Spleen (tissue), 11 donors: Measurements from ENCODE around the gene ARF1. TPM values are rescaled to one million over a fixed set of nuclear protein-coding genes. Genes with fewer than 3 reads are reported as not detected.
A peak's percentile ranks its signal among the peaks of the same experiment; 100 is the strongest.

Source experiments
- DNase-seq: peaks from one replicate; pipeline ENCODE4 v3.0.0-alpha.2; 2020
- H3K27ac ChIP-seq, 8 donors: fragments of 200-600 bp; sonication (generic) in 7 of 8; 1 replicate in 4 of 8; 2 replicates in 4 of 8; pipeline versions ENCODE4 v1.5.0 to v1.8.0; 2016 to 2021; ENCODE audit warnings: inconsistent platforms in 4 of 8, mild to moderate bottlenecking in 4 of 8, moderate library complexity in 1 of 8
- H3K27me3 ChIP-seq, 7 donors: fragments of 200-600 bp; sonication (generic) in 6 of 7; replicated peaks in 1 of 7; 1 replicate in 4 of 7; 2 replicates in 3 of 7; pipeline versions ENCODE4 v1.5.0 to v1.8.0; 2016 to 2021; ENCODE audit warnings: inconsistent platforms in 3 of 7, mild to moderate bottlenecking in 1 of 7
- H3K36me3 ChIP-seq, 6 donors: fragments of 200-600 bp; sonication (generic) in 5 of 6; 1 replicate in 4 of 6; 2 replicates in 2 of 6; pipeline versions ENCODE4 v1.5.0 to v1.8.0; 2016 to 2021; ENCODE audit warnings: inconsistent platforms in 2 of 6
- H3K4me1 ChIP-seq, 6 donors: fragments of 200-600 bp; sonication (generic) in 5 of 6; 1 replicate in 3 of 6; 2 replicates in 3 of 6; pipeline versions ENCODE4 v1.5.0 to v1.8.0; 2016 to 2021; ENCODE audit warnings: inconsistent platforms in 3 of 6
- H3K4me3 ChIP-seq, 8 donors: fragments of 200-600 bp; sonication (generic) in 7 of 8; 1 replicate in 4 of 8; 2 replicates in 4 of 8; pipeline versions ENCODE4 v1.5.0 to v1.8.0; 2016 to 2021; ENCODE audit warnings: inconsistent platforms in 4 of 8, mild to moderate bottlenecking in 4 of 8, moderate library complexity in 2 of 8
- H3K9me3 ChIP-seq, 8 donors: fragments of 200-600 bp; sonication (generic) in 7 of 8; 1 replicate in 4 of 8; 2 replicates in 4 of 8; pipeline versions ENCODE4 v1.5.0 to v1.8.0; 2016 to 2021; ENCODE audit warnings: inconsistent platforms in 4 of 8
- POLR2A ChIP-seq, 3 donors: fragments of 450-650 bp; IDR thresholded peaks; one replicate each; pipeline ENCODE4 v1.5.1; 2017; ENCODE audit warnings: antibody characterized with exemption in 3 of 3, mild to moderate bottlenecking in 1 of 3
- POLR2AphosphoS5 ChIP-seq, 3 donors: sonication (generic); formaldehyde crosslinking; IDR thresholded peaks; one replicate each; pipeline ENCODE4 v1.5.1; 2017; ENCODE audit warnings: antibody characterized with exemption in 3 of 3
- WGBS, 5 donors: extraction: QIAGEN DNeasy Blood & Tissue Kit in 3 of 5; methylation state at CpG; one replicate each; pipeline versions ENCODE4 v1.1.5 to v1.1.7; 2013 to 2018; 5-methylcytosine and 5-hydroxymethylcytosine counted together
- intact Hi-C: fragments of 100-400 bp; cut with DNase I; formaldehyde crosslinking; loops from one replicate; pipeline ENCODE4 v1.15.0; 2023; ENCODE audit warnings: low total_unique reads
- polyA plus RNA-seq, 3 donors: library from polyadenylated mRNA; stranded (reverse); fragments of 200-250 nt; gene quantifications; one replicate each; pipeline ENCODE4 v1.2.1, GENCODE V29; 2013
- total RNA-seq, 7 donors: library from RNA; depleted of rRNA in 3 of 7; stranded (reverse); fragments of >200 nt in 3 of 7; fragmentation: NEBNext Ultra II Directional in 4 of 7; extraction: Animal tissue kit (Norgen Biotek cat#: 25700) in 4 of 7; gene quantifications; one replicate each; pipeline versions ENCODE4 v1.1.0 to v1.2.1, GENCODE V29; 2016 to 2021
- TF ChIP-seq, protein P1 (sequence below), 11 experiments: fragments of 200-600 bp in 7 of 11; fragments of 450-650 bp in 4 of 11; sonication (generic) in 4 of 11; IDR thresholded peaks in 8 of 11; conservative IDR thresholded peaks in 3 of 11; 1 replicate in 7 of 11; 2 replicates in 4 of 11; pipeline versions ENCODE4 v1.4.0 to v1.8.0; 2016 to 2021; ENCODE audit warnings: antibody characterized with exemption in 11 of 11, inconsistent platforms in 4 of 11, mild to moderate bottlenecking in 1 of 11
- donor health status: healthy with polysubstance abuse.
- donor health status: DM: no; HTN: no; CAD: no; lungs with moderate emphysema.
- donor health status: DM: no; HTN: no; CAD: no.
- donor health status: Bipolar disorder and iron deficiency.
- donor health status: healthy.
- donor health status: DM: no; HTN: no; CAD: no.
- donor health status: DM: yes; HTN: yes; CAD: no.

Gene ARF1
- total and polyA plus RNA-seq, 10 donors = 150 to 387 (median 324) TPM

DNA sequence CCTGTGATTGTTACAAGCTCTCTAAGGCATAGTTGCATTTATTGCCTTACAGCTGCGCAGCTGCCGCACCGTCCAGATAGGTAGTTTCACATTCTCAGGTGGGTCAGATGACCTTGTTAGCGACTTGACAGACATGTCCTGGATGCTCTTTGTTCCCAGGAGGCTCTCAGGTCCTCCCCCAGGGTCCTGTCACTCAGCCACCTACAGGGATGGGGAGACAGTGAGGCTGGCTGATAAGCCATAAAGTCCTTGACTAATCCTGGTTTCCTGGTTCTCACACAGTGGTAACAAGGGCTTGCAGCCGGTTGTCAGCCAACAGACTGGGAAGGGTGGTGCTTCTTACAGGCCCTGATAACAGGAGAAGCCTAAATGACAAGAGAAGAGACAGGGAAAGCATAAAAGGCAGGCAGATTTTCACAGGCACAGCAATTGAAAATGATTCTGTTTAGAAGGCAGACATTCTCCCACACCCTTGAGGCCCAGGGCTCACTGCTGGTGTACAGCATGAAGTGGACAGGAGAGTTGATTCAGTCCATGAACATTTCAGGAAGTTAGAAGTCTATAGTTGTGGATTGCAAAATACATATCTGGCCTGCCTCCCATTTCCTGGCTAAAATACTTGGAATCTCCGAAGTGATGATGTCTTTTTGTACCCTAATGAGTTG lies 2.9 kb downstream of the ARF1 start:
- no peaks in the 10 kb centered on the region for H3K27me3 ChIP-seq
- intact Hi-C loops = no loop called here
- peak overlapping the region in 7 of 8 donors; percentile 61 to 100 (median 99) for H3K27ac ChIP-seq
- 40 to 68% (median 52%) methylated on average over 6 of the region's 6 CpGs for WGBS, 5 donors
- peak; percentile 66 for DNase-seq
- TF ChIP-seq POLR2AphosphoS5 (IDR thresholded peaks at IDR 0.05) (peak in 2 of 3 donors; percentile 19 to 44), POLR2A (IDR thresholded peaks at IDR 0.05) (peak in 1 of 3 donors; percentile 5)
- TF ChIP-seq, protein P1, sequence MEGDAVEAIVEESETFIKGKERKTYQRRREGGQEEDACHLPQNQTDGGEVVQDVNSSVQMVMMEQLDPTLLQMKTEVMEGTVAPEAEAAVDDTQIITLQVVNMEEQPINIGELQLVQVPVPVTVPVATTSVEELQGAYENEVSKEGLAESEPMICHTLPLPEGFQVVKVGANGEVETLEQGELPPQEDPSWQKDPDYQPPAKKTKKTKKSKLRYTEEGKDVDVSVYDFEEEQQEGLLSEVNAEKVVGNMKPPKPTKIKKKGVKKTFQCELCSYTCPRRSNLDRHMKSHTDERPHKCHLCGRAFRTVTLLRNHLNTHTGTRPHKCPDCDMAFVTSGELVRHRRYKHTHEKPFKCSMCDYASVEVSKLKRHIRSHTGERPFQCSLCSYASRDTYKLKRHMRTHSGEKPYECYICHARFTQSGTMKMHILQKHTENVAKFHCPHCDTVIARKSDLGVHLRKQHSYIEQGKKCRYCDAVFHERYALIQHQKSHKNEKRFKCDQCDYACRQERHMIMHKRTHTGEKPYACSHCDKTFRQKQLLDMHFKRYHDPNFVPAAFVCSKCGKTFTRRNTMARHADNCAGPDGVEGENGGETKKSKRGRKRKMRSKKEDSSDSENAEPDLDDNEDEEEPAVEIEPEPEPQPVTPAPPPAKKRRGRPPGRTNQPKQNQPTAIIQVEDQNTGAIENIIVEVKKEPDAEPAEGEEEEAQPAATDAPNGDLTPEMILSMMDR (IDR thresholded peaks at IDR 0.05 in 8 of 11, conservative IDR thresholded peaks at IDR 0.05 in 3 of 11) = no peak
- no peaks in the 10 kb centered on the region for H3K9me3 ChIP-seq
- peaks cover 0 to 35% (median 4%) of the 10 kb centered on the region in 6 donors for H3K36me3 ChIP-seq
- H3K4me1 ChIP-seq = peaks cover 71 to 89% (median 85%) of the 10 kb centered on the region in 6 donors
- peak overlapping the region in 6 of 8 donors; percentile 85 to 95 (median 90) for H3K4me3 ChIP-seq

DNA sequence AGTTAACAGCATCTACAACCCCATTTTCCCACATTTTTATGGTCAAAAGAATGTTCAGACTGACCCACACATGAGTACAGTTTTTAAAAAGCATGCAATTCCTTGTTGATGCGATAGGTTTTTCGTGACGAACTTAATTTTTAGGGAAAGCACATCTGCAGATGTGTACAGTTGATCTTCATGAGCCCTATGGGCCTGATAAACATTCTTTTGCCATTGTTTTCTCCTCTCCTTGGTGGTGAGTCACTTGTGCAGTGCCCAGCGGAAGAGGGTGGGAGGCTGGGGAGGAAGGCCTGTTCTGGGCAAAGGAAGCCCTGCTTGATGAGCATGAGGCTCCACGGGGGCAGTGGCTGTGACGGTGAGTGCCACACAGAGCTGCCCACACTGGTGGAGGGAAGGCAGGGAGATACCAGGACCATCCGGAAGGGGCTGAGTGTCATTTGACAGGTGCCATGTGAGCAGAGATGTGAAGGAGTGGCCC lies 5.3 kb downstream of the ARF1 start:
- Histone ChIP-seq H3K4me1 (peaks cover 83 to 96% (median 95%) of the 10 kb centered on the region in 6 donors), H3K9me3 (no peaks in the 10 kb centered on the region), H3K27me3 (no peaks in the 10 kb centered on the region), H3K4me3 (peak overlapping the region in 2 of 8 donors; percentile 15 to 48), H3K27ac (peak overlapping the region; percentile 49 to 100 (median 88)), H3K36me3 (peaks cover 0 to 55% (median 4%) of the 10 kb centered on the region in 6 donors)
- peak; percentile 80 for DNase-seq
- 27 to 43% (median 34%) methylated on average over 7 of the region's 7 CpGs for WGBS, 5 donors
- TF ChIP-seq POLR2AphosphoS5 (IDR thresholded peaks at IDR 0.05) = peak; percentile 72 to 78 (median 72)
- TF ChIP-seq, protein P1 (IDR thresholded peaks at IDR 0.05 in 8 of 11, conservative IDR thresholded peaks at IDR 0.05 in 3 of 11) = peak in 1 of 11 experiments; percentile 10
- TF ChIP-seq POLR2A (IDR thresholded peaks at IDR 0.05) = no peak
- intact Hi-C loops = no loop called here

DNA sequence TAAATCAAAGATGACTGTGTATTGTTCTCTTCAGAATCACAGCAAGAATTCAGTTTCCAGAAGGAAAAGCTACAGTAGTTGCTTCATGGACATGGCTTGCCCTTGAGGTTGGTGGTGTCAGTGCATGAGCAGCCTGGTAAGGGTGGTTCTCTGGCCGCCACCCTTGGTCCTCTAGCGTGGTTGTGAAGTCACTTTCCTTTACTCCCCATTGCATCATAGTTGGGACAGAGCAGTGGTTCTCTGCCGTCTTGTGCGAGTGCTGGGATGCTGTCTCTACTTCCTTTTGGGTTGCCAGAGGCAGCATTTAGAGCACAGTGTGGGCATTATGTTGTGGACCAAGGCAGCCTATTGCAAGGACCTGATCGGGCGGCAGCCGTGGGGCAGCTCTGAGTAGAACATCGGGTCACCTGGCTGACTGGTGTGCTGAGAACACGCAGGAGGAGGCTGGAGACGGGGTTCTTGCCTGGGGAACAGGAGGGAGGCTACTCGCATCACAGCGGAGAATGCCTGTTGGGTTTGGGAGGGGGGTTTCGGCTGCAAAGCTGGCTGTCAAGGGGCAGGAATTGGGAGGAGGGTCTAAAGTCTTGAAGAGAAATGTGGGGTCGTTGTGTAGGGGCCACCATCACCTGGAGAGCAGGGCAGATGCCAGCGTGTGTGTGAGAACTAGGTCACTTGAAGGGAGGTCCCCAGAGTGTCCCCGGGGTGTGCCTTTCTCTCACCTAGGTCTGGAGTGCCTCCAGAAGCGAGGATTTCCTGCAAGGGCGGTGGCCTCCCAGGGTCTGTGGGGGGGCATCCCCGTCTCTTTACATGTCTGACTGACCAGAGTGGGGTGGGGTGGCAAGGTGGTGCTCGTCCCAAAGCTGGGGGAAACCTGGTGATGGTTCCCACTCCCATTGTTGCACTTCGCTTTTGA lies 6.3 kb downstream of the ARF1 start:
- WGBS, 5 donors = 59 to 70% (median 59%) methylated on average over 20 to 21 of the region's 21 CpGs
- H3K4me1 ChIP-seq = peaks cover 83 to 100% (median 99%) of the 10 kb centered on the region in 6 donors
- intact Hi-C loops = no loop called here
- DNase-seq = peak; percentile 79
- H3K4me3 ChIP-seq = peak overlapping the region in 3 of 8 donors; percentile 0 to 48 (median 15)
- H3K36me3 ChIP-seq = peaks cover 0 to 65% (median 4%) of the 10 kb centered on the region in 6 donors
- TF ChIP-seq, protein P1 (IDR thresholded peaks at IDR 0.05 in 8 of 11, conservative IDR thresholded peaks at IDR 0.05 in 3 of 11) = no peak
- TF ChIP-seq POLR2A (IDR thresholded peaks at IDR 0.05) (no peak), POLR2AphosphoS5 (IDR thresholded peaks at IDR 0.05) (peak; percentile 29 to 60 (median 42))
- H3K9me3 ChIP-seq = peaks cover 0 to 3% (median 0%) of the 10 kb centered on the region in 8 donors
- peak overlapping the region; percentile 49 to 100 (median 88) for H3K27ac ChIP-seq
- no peaks in the 10 kb centered on the region for H3K27me3 ChIP-seq
